Mucosa of descending colon (tissue), 3 donors: ENCODE data around the gene CARD11. TPM values are rescaled to one million over a fixed set of nuclear protein-coding genes. Genes with fewer than 3 reads are reported as not detected.

ENCODE experiments used
- ATAC-seq: fragments of 200-7000 bp; cut with Tn5 transposase; one replicate; pipeline ENCODE4 v1.9.1; 2020; ENCODE audit warnings: mild to moderate bottlenecking, moderate library complexity
- DNase-seq, 3 donors: peaks; one replicate each; pipeline ENCODE4 v3.0.0-alpha.2; 2020
- H3K36me3 ChIP-seq: fragments of 200-600 bp; one replicate; pipeline ENCODE4 v1.8.0; 2021; ENCODE audit warnings: low read depth, mild to moderate bottlenecking
- H3K4me1 ChIP-seq: fragments of 200-600 bp; one replicate; pipeline ENCODE4 v1.8.0; 2021; ENCODE audit warnings: low read depth, mild to moderate bottlenecking
- H3K4me3 ChIP-seq: fragments of 200-600 bp; one replicate; pipeline ENCODE4 v1.8.0; 2021; ENCODE audit warnings: mild to moderate bottlenecking
- H3K9me3 ChIP-seq: fragments of 200-600 bp; one replicate; pipeline ENCODE4 v1.8.0; 2021; ENCODE audit warnings: mild to moderate bottlenecking
- intact Hi-C, 2 donors: fragments of 100-400 bp; cut with DNase I in 1 of 2; cut with micrococcal nuclease in 1 of 2; formaldehyde crosslinking; loops; one replicate each; pipeline versions ENCODE4 v1.11.0 to v1.11.1; 2022; cut with DNase I, micrococcal nuclease
- total RNA-seq, 3 donors: library from RNA; stranded (reverse); fragmentation: NEBNext Ultra II Directional in 2 of 3; extraction: Animal tissue kit (Norgen Biotek cat#: 25700) in 2 of 3; gene quantifications; one replicate each; pipeline versions ENCODE4 v1.2.1 to v1.2.4, GENCODE V29; 2021 to 2023
- TF ChIP-seq, protein P1 (sequence below): fragments of 200-600 bp; IDR thresholded peaks from one replicate; pipeline ENCODE4 v1.8.0; 2022; ENCODE audit warnings: antibody characterized with exemption, mild to moderate bottlenecking
- donor health status: DM: no; HTN: no; CAD: no; lungs with moderate emphysema.
- donor health status: DM: no; HTN: no; CAD: no.
- donor health status: DM: no; HTN: yes; CAD: no.

The CARD11 gene
- total RNA-seq, 3 donors from 2014 or later, result 1.6 to 3.2 (median 3.2) TPM

- DNase-seq, result no peak
- Histone ChIP-seq H3K36me3 (no peaks in the 10 kb centered on the region), H3K9me3 (no peaks in the 10 kb centered on the region), H3K4me3 (no peak overlapping the region), H3K4me1 (no peaks in the 10 kb centered on the region)
- no peak for ATAC-seq
- intact Hi-C loops, result no loop called here
- TF ChIP-seq, protein P1, sequence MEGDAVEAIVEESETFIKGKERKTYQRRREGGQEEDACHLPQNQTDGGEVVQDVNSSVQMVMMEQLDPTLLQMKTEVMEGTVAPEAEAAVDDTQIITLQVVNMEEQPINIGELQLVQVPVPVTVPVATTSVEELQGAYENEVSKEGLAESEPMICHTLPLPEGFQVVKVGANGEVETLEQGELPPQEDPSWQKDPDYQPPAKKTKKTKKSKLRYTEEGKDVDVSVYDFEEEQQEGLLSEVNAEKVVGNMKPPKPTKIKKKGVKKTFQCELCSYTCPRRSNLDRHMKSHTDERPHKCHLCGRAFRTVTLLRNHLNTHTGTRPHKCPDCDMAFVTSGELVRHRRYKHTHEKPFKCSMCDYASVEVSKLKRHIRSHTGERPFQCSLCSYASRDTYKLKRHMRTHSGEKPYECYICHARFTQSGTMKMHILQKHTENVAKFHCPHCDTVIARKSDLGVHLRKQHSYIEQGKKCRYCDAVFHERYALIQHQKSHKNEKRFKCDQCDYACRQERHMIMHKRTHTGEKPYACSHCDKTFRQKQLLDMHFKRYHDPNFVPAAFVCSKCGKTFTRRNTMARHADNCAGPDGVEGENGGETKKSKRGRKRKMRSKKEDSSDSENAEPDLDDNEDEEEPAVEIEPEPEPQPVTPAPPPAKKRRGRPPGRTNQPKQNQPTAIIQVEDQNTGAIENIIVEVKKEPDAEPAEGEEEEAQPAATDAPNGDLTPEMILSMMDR, result no peak
These were observed 99.6 kb downstream of the CARD11 start for GRCh38 chr7:2943851-2944601.

DNA sequence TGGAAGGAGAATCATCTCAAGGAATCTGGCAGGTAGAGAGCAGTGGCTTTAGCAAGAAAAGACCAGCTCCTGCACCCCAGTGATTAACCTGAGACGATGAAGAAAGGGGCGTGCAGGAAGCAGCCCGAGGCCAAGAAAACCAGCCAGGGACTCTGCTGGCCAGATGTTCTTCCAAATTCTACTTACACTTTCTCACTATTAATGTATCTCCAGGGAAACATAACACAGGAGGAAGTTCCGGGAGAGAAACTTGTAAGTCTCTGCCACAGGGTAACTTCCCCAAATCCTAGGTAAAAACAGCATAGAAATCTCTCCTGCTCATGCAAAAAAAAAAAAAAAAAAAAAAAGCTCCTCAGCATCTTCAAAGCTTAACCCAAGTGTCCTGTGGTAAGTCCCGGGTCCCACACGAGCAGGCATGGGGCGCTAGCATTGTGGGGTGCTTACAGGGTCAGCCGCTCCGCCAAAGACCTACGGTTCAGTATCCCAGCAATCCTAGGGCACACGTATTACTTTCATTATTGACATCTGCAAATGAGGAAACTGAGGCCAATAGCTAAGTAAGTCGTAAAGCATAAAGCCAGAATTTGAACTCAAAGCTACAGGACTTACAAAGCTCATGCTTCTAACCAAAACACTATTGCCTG, 102.3 kb downstream of the CARD11 start:
- Histone ChIP-seq H3K36me3 (no peaks in the 10 kb centered on the region), H3K9me3 (no peaks in the 10 kb centered on the region), H3K4me3 (no peak overlapping the region), H3K4me1 (no peaks in the 10 kb centered on the region)
- DNase-seq (no peak), ATAC-seq (no peak)
- intact Hi-C loops, result no loop called here
- TF ChIP-seq, protein P1, result no peak

DNA sequence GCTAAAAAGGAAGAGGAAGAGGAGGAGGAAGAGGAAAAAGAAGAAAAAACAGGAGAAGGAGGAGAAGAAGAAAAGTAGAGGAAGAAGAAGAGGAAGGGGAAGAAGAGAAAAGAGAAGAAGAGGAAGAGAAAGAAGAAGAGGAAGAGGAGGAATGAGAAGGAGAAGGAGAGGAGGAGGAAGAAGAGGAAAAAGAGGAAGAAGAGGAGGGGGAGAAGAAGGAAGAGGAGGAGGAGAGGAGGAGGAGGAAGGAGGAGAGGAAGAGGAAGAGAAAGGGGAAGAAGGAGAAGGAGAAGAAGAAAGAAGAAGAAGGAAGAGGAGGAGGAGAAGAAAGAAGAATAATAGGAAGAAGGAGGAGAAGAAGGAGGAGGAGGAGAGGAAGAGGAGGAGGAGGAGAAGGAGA, 103.2 kb downstream of the CARD11 start:
- Histone ChIP-seq H3K9me3 (no peaks in the 10 kb centered on the region), H3K4me1 (no peaks in the 10 kb centered on the region), H3K4me3 (no peak overlapping the region), H3K36me3 (no peaks in the 10 kb centered on the region)
- no peak for DNase-seq
- TF ChIP-seq, protein P1, result no peak
- ATAC-seq, result no peak
- intact Hi-C loops, result no loop called here

GRCh38 chr7:2939193-2939885, 104.3 kb downstream of the CARD11 start:
- no peak for DNase-seq

GRCh38 chr7:2938514-2939192, 105.0 kb downstream of the CARD11 start:
- intact Hi-C loops, result no loop called here
- no peaks in the 10 kb centered on the region for H3K4me1 ChIP-seq
- H3K9me3 ChIP-seq, result no peaks in the 10 kb centered on the region
- TF ChIP-seq, protein P1, result no peak
- no peak for ATAC-seq
- H3K36me3 ChIP-seq, result no peaks in the 10 kb centered on the region
- H3K4me3 ChIP-seq, result no peak overlapping the region
- no peak for DNase-seq

More at GRCh38 chr7:2939193-2939885, 104.3 kb downstream of the CARD11 start:
- Histone ChIP-seq H3K36me3 (no peaks in the 10 kb centered on the region), H3K9me3 (no peaks in the 10 kb centered on the region), H3K4me3 (no peak overlapping the region), H3K4me1 (no peaks in the 10 kb centered on the region)
- no peak for ATAC-seq
- intact Hi-C loops, result no loop called here
- TF ChIP-seq, protein P1, result no peak
